Gastroesophageal sphincter (tissue), 4 donors: Measurements from ENCODE around the gene UBE2V1. TPM values are rescaled to one million over a fixed set of nuclear protein-coding genes. Genes with fewer than 3 reads are reported as not detected.

Source experiments
- ATAC-seq: fragments of 150-250 bp; one replicate; pipeline ENCODE4 v1.9.1; 2016; ENCODE audit warnings: mild to moderate bottlenecking, moderate library complexity
- H3K27ac ChIP-seq, 4 donors: fragments of 200-600 bp; sonication (generic) in 3 of 4; 1 replicate in 3 of 4; 2 replicates in 1 of 4; pipeline ENCODE4 v1.5.1; 2016 to 2019
- H3K27me3 ChIP-seq: fragments of 200-600 bp; sonication (generic); one replicate; pipeline ENCODE4 v1.5.1; 2019
- H3K36me3 ChIP-seq, 2 donors: fragments of 200-600 bp; sonication (generic); one replicate each; pipeline ENCODE4 v1.5.1; 2019; ENCODE audit warnings: control low read depth in 1 of 2
- H3K4me1 ChIP-seq, 3 donors: fragments of 200-600 bp; sonication (generic); 1 replicate in 2 of 3; 2 replicates in 1 of 3; pipeline ENCODE4 v1.5.1; 2016 to 2019; ENCODE audit warnings: control low read depth in 2 of 3
- H3K4me3 ChIP-seq, 2 donors: fragments of 200-600 bp; sonication (generic); one replicate each; pipeline ENCODE4 v1.5.1; 2019; ENCODE audit warnings: mild to moderate bottlenecking in 1 of 2, moderate library complexity in 1 of 2
- H3K9me3 ChIP-seq, 3 donors: fragments of 200-600 bp; sonication (generic); one replicate each; pipeline ENCODE4 v1.5.1; 2017 to 2019; ENCODE audit warnings: control low read depth in 2 of 3
- CTCF ChIP-seq, 4 experiments: fragments of 200-600 bp in 2 of 4; fragments of 450-650 bp in 2 of 4; sonication (generic) in 1 of 4; IDR thresholded peaks; one replicate each; pipeline ENCODE4 v1.5.1; 2017 to 2019; ENCODE audit warnings: antibody characterized with exemption in 4 of 4, mild to moderate bottlenecking in 2 of 4, moderate library complexity in 2 of 4
- EP300 ChIP-seq: sonication (generic); formaldehyde crosslinking; IDR thresholded peaks from one replicate; pipeline ENCODE4 v1.6.1; 2017; ENCODE audit warnings: antibody characterized with exemption, mild to moderate bottlenecking
- POLR2A ChIP-seq, 2 donors: fragments of 450-650 bp; IDR thresholded peaks; one replicate each; pipeline ENCODE4 v1.6.1; 2017; ENCODE audit warnings: antibody characterized with exemption in 2 of 2, mild to moderate bottlenecking in 2 of 2, moderate library complexity in 1 of 2
- POLR2AphosphoS5 ChIP-seq: sonication (generic); formaldehyde crosslinking; IDR thresholded peaks from one replicate; pipeline ENCODE4 v1.6.1; 2017; ENCODE audit warnings: antibody characterized with exemption
- WGBS, 2 donors: methylation state at CpG; one replicate each; pipeline ENCODE4 v1.1.5; 2018; ENCODE audit warnings: low coverage in 1 of 2; 5-methylcytosine and 5-hydroxymethylcytosine counted together
- total RNA-seq, 4 donors: library from RNA; depleted of rRNA; stranded (reverse); fragments of >200 nt; gene quantifications; one replicate each; pipeline ENCODE4 v1.1.0, GENCODE V29; 2016

Gene UBE2V1
- total RNA-seq, 4 donors from 2014 or later = 69.3 to 110 (median 87.9) TPM

DNA sequence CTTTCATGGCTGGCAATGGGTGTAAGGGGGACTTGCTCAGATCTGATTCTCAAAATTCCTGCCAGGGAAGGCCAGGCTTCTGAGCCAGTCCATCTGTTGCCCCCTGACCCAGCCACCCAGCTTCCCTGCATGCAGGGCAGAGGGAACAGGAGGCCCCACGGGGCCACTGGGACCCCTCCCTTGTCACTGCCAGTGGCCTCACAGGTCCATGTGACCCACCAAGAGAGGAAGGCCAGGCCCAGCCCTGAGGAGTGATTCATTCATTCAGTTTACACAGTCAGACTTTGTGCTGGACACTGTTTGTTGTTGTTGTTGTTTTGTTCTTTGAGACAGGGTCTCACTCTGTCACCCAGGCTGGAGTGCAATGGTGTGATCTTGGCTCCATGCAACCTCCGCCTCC lies 39.5 kb downstream of the UBE2V1 start:
- Histone ChIP-seq H3K27ac (no peak overlapping the region), H3K4me1 (peaks cover 0 to 37% (median 3%) of the 10 kb centered on the region in 3 donors), H3K4me3 (no peak overlapping the region), H3K9me3 (no peaks in the 10 kb centered on the region), H3K27me3 (no peaks in the 10 kb centered on the region), H3K36me3 (no peaks in the 10 kb centered on the region)
- no peak for ATAC-seq
- 100% methylated on average over 1 of the region's 2 CpGs for WGBS, 2 donors
- TF ChIP-seq EP300 (no peak), POLR2AphosphoS5 (no peak), CTCF (IDR thresholded peaks at IDR 0.05) (no peak), POLR2A (IDR thresholded peaks at IDR 0.05) (no peak)

- TF ChIP-seq EP300 = no peak
- no peak for TF ChIP-seq POLR2A (IDR thresholded peaks at IDR 0.05)
- no peak for TF ChIP-seq POLR2AphosphoS5
- peak in 3 of 4 experiments; percentile 100 for TF ChIP-seq CTCF (IDR thresholded peaks at IDR 0.05)
- no peaks in the 10 kb centered on the region for H3K27me3 ChIP-seq
- WGBS, 2 donors = 11 to 18% methylated on average over 7 to 27 of the region's 48 CpGs
- H3K27ac ChIP-seq = peak overlapping the region in 1 of 4 donors; percentile 46
- peak overlapping the region in 1 of 2 donors; percentile 43 for H3K4me3 ChIP-seq
- peak; percentile 90 for ATAC-seq
- H3K4me1 ChIP-seq = peaks cover 0 to 28% (median 3%) of the 10 kb centered on the region in 3 donors
- no peaks in the 10 kb centered on the region for H3K36me3 ChIP-seq
- H3K9me3 ChIP-seq = no peaks in the 10 kb centered on the region
Observed at GRCh38 chr20:50071039-50071888, 41.7 kb downstream of the UBE2V1 start.

GRCh38 chr20:50070361-50070760 lies 42.6 kb downstream of the UBE2V1 start:
- WGBS, 2 donors = 90% methylated on average over 6 of the region's 7 CpGs; no CpG with 5 or more reads in 1 of the 2 donors
- H3K4me1 ChIP-seq = peaks cover 0 to 19% (median 3%) of the 10 kb centered on the region in 3 donors

DNA sequence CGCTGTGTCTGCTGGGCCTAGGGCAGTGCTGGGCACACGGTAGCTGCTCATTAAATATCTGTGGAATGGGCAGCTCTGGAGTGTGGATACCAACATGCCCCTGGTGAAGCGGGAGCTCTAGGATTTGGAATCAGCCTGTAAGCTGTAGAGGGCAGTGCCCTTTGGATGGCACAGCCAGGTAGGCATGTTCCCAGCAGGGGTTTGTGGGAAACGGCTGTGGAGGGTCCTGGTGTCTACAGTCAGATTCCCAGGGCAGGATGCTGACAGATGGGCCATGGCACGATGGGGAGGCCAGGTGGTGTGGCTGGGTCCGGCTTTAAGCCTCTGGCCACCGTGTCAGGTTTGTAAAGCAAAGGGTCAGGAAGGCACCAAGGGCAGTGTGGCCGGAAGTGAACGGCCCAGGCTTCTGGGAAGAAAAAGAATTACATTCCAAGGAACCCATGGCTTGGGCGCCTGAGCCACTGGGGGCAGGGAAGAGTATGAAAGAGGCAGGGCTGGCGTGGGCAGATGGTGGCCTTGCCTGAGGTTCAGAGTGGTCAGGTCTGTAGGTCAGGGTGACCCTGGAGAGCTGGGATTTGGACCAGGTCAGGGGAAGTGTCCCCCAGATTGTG lies 44.8 kb downstream of the UBE2V1 start:
- no peaks in the 10 kb centered on the region for H3K27me3 ChIP-seq
- H3K27ac ChIP-seq = no peak overlapping the region
- no peak overlapping the region for H3K4me3 ChIP-seq
- no peaks in the 10 kb centered on the region for H3K9me3 ChIP-seq
- WGBS, 2 donors = 60 to 80% methylated on average over 1 to 8 of the region's 11 CpGs
- TF ChIP-seq POLR2A (IDR thresholded peaks at IDR 0.05) = no peak
- TF ChIP-seq EP300 = no peak
- TF ChIP-seq CTCF (IDR thresholded peaks at IDR 0.05) = no peak
- no peak for TF ChIP-seq POLR2AphosphoS5
- H3K36me3 ChIP-seq = no peaks in the 10 kb centered on the region
- peaks cover 0 to 11% (median 0%) of the 10 kb centered on the region in 3 donors for H3K4me1 ChIP-seq
- no peak for ATAC-seq

More at GRCh38 chr20:50070361-50070760, 42.6 kb downstream of the UBE2V1 start:
- H3K27me3 ChIP-seq = no peaks in the 10 kb centered on the region
- no peaks in the 10 kb centered on the region for H3K9me3 ChIP-seq
- ATAC-seq = no peak
- H3K27ac ChIP-seq = no peak overlapping the region
- H3K36me3 ChIP-seq = no peaks in the 10 kb centered on the region
- H3K4me3 ChIP-seq = no peak overlapping the region
- TF ChIP-seq POLR2A (IDR thresholded peaks at IDR 0.05) (no peak), CTCF (IDR thresholded peaks at IDR 0.05) (no peak), EP300 (no peak), POLR2AphosphoS5 (no peak)
